ENCODE measurements around the gene NR3C1.

The NR3C1 gene

DNA sequence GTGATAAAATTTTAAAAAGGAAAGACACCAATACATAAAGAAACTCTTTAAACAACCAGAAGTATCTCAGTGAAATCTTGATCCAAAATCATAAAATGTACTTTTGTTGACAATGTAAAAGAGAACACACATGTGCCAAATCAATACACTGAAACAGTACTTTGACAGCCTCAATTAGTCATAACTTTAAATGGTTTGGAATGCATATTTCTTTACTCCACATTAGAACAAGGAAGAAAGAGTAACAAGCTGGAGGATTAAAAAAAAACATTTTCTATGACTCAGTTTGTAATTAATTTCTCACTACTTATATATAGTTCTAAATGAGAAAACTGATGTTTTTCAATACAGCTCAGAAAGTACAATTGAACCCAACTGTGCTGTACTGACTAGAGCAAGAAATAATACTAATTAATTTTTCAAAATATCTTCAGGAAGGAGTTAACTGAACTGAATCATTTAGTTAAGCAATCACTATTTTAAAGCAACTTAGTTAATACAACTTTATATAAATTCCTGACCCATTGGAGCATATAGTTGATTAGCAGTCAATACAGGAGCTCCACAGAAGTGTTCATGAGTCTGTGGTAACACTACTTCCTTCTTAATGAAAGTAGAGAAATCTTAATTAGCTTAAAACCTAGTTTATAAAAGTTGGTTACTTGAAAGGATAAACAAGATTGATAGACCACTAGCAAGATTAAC is 101.0 kb downstream of the NR3C1 start:
- DNase-seq, result no peak

DNA sequence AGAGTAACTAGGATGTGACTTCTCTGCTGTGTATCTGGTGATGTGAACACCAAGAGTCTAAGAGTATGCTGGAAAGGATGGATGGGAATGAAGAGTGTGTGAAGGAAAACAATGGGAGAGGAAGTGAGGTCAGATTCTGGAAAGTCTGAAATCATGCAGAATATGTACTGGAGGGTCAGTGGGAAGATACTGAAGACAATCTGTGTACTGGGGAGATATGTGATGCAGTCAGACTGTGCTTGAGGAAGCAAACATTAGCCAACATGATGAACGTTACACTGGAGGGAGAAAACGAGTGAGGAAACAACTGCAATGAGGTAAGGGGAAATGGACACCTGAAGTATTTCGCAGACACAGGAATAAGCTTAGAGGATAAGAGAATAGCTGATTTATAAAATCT is 105.7 kb downstream of the NR3C1 start:
- no peak for DNase-seq

GRCh38 chr5:143290125-143290524 is 113.4 kb downstream of the NR3C1 start:
- no peak for DNase-seq

DNA sequence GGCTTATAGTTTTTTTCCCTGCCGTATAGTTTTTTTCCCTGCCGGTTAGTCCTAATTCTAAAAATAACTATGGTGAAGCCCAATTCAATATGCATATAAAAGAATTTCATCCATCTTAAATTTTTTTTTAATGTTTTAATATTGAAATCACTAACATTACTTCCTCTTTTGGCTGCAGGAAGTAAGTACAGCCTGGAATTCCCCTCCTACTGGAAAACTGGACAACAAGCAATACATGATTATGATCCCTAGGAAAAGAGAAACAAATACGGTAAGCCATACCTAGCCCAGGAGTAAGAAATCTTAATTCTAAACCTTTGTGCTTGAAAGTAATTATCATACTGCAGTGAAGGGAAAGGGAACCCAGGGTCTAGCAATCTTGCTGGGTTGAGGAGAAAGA is 119.0 kb downstream of the NR3C1 start:
- DNase-seq, result no peak

DNA sequence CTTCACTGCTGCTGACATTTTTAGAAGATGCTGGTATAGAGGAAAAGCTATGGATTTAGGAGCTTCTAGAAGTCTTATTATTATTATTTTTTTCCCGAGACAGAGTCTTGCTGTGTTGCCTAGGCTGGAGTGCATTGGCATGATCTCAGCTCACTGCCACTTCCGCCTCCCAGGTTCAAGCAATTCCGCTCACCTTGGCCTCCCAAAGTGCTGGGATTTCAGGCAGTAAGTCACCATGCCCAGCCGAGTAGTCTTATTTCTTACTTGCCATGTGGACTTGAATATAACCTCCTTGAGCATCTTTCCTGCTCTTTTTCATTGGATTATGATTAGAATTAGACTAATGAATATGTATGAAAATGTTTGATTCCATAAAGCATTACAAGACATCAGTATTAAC is 119.5 kb downstream of the NR3C1 start:
- no peak for DNase-seq

DNA sequence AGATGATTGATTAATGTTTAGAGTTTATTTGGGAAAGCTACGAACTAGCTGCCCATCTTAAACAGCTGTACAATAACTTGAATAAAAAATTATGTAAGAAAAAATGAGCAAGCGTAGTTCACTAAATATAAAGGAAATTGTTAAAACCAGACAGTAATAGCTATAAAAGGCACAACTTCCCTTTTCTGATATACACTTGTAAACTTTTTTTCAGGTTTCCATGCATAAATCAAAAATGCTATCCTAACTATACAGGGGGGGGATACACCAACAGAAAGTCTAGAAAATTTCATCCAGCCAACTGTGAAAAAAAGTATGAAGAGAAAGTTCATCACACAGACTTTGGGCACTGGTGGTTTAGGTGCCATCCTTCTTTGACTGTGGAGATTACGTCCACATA is 122.3 kb downstream of the NR3C1 start:
- DNase-seq, result no peak

DNA sequence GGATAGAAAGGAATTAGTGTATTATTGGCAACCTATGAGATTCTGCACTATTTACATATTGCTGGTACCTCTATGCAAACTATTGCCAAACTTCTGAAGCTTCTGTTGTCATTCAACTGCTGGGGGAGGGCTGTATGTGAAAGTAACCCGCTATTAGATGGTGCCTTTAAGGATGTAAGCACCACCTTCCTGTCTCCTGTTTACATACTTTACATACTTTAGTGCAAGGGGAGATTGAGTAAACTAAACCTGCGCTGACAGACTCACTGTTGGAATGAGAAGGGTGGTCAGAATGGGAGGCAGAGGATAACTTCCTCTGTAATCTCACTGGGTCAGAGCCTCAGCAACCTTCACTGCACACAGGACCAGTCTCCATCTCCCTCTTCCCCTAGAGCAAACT is 123.8 kb downstream of the NR3C1 start:
- no peak for DNase-seq

DNA sequence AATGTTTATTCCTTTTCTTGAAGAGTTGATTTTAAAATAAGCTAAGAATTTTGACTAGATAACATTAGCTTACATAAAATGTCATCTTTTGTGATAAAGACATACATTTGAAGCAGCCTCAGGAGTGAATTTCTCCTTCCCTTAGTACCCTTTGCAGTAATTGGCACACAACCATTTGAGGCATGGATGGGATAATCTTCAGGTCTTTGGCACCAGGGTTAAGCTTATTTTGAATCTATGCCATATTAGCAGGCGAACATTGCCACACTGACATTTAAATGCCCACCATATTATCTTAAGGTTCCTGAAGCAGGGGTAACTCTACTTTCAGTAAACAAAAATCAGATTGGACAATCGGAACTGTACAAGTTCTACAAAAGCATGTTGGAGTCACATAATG is 126.0 kb downstream of the NR3C1 start:
- no peak for DNase-seq

GRCh38 chr5:143275512-143276363 is 127.7 kb downstream of the NR3C1 start:
- DNase-seq, result no peak

DNA sequence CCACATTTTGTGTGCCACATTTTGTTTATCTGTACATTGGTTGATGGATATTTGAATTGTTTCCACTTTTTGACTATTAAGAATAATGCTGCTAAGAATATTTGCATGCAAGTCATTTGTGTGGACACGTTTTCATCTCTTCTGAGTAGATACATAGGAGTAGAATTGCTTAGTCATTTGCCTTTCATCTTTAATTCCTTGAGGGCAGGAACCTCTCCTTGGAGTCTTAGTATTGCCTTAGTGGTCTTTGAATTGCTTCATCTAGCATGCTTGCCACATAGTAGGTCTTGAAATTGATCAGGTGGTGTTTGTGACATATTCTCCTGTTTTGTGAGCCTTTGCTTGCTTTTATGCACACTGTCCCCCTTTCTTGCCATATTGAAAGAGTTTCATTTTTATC is 128.5 kb downstream of the NR3C1 start:
- no peak for DNase-seq

GRCh38 chr5:143271431-143271830 is 132.1 kb downstream of the NR3C1 start:
- DNase-seq, result no peak

- DNase-seq, result no peak
These were observed 135.1 kb downstream of the NR3C1 start for GRCh38 chr5:143268388-143268787.

DNA sequence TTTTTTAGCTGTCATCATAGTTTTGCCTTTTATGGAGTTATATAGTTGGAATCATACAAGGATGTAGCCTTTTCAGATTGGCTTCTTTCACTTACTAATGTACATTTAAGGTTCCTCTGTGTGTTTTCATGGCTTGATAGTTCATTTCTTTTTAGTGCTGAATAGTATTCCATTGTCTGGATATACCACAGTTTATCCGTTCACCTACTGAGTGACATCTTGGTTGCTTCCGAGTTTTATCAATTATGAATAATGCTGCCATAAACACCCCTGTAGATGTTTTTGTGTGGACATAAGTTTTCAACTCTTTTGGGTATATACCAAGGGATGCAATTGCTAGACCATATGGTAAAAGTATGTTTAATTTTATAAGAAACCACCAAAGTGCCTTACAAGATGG is 136.3 kb downstream of the NR3C1 start:
- no peak for DNase-seq

DNA sequence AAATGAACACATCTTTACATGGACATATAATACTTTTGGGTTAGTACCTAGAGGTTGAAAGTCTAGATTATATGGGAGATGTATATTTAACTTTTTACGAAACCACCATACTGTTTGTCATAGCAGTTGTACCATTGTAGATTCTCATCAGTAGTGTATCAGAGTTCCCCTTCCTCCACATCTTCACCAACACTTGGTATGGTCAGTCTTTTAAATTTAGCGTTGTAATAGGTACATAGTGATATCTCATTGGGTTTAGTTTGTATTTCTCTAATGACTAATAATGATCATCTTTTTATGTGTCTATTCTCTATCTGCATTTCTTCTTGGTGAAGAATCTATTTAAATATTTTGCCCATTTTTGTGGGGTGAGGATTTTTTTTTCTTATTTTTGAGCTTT is 137.5 kb downstream of the NR3C1 start:
- DNase-seq, result no peak

DNA sequence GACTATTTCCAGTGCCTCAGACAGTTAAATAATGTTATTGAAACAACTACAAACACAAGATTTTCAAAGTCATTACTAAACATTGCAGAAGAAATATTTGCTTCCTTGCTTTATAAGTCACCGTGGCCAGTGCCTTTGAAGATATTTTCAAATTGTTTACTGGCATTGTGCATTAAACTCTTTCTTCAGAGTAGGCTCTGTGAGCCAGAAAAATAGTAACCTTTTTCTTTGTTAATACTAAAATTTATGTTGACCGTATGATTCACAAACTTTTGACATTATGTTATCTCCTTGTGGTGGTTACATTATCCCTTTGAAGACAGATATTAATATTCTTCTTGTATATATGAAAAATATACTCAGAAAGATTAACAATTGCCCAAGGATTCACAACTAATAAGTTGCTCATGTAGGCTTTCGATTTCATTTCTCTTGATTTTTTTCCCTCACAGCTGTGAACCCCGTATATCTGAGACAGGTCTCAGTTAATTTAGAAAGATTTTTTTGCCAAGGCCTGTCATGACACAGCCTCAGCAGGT is 140.1 kb downstream of the NR3C1 start:
- DNase-seq, result no peak

DNA sequence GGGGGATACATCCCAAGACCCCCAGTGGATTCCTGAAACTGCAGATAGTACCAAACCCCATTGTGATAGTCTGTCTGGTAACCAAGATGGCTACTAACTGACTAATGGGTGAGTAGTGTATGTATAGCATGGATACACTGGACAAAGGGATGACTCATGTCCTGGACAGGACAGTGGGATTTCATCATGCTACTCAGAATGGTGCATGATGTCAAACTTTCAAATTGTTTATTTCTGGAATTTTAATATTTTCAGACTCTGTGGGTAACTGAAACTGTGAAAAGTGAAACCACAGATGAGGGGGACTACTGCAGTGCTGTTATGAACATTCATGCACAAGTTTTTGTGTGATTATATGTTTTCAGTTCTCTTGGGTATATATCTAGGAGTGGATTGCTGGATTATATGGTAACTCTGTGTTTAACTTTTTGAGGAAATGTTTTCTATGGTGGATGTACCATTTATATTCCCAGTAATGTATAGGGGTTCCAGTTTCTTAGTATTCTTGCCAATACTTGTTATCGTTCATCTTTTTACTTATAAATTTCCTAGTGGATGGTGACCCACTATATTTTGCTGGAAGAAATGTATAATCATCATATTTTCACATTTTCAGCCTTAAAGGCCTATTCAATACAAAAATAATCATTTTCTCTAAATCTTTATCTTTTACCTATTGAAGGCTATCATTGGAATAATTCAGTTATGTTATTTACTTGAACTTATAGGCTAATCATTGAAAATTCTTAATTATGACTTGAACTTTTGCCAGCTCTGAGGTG is 140.9 kb downstream of the NR3C1 start:
- no peak for DNase-seq

- no peak for DNase-seq
These were observed 141.6 kb downstream of the NR3C1 start for GRCh38 chr5:143261748-143262392.

DNA sequence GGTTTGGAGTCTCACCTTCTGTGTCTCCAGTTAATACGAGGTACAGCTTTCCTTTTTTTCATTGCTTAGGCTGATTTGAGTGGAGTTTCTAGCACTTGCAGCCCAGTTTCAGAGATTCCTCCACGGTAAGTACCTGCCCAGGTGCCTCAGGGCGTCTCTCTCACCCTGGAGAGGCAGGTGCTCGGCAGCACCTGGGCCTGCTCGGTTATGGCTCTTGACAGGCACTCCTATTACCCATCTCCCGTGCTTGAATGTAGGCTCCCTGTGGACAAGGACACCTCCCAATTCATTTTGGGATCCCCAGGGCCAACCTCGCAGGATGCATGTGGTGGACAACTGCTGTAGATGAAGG is 144.3 kb downstream of the NR3C1 start:
- no peak for DNase-seq

GRCh38 chr5:143258559-143259253 is 144.8 kb downstream of the NR3C1 start:
- DNase-seq, result no peak

DNA sequence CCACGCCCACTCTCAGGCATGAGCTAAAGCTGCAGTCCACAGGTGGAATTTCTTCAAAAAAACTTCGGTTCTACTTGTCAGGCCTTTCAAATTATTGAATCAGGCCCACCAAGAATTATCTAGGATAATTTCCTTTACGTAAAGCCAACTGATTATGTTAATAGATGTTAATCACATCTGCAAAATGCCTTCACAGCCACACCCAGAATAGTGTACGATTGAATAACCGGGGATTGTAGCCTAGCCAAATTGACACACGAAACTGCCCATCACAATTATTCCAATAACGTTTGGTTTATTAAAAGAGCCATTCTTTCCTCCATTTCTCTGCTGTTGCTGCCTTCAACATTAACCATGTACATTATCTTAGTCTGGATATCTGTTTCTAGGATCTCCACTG is 148.7 kb downstream of the NR3C1 start:
- no peak for DNase-seq

DNA sequence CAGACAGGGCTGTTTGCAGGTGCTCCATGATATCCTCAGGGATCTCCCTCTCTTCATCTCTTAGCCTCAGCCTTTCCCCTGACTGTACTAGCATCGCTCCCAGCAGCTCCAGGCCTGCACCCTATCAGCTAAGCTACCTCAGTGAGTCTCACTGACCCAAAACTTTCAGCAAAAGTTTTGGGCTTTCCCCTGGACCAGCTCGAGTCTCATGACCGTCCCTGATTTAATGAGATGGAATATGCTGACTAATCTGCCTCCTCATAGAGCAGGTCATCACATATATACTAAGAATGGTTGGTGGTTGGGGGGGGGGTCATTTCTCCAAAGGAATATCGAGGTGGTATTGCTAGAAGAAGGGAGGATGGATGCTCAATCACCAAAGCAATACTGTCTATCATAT is 151.5 kb downstream of the NR3C1 start:
- no peak for DNase-seq

- no peak for DNase-seq
These were observed 152.3 kb downstream of the NR3C1 start for GRCh38 chr5:143251190-143251589.

All from hematopoietic multipotent progenitor cell treated with erythropoietin and hydrocortisone succinate and interleukin-3 and kit ligand, for 8 days (in vitro differentiated cells).